ENCODE results near the gene PKMYT1.

The PKMYT1 gene

GRCh38 chr16:2980227-2981176 is at the start of gene PKMYT1:
PKMYT1 (minus strand) TSS chr16:2980446; CDS start chr16:2979657, 789 bp downstream.
- Histone ChIP-seq H3K36me3 (ENCODE audit: control insufficient read depth, insufficient read depth, low read length) (peaks cover 6% of the 10 kb centered on the region), H3K4me3 (replicated peaks; ENCODE audit: low read depth, low read length) (peak within 1 kb of the TSS; percentile 83), H3K27me3 (replicated peaks; ENCODE audit: control insufficient read depth, insufficient read depth, low read length) (peaks cover 1% of the 10 kb centered on the region)
- peak; percentile 94 for DNase-seq (ENCODE audit: extremely low read depth, insufficient read length)
- no peak for TF ChIP-seq CTCF (IDR thresholded peaks at IDR 0.05; ENCODE audit: insufficient read depth, low read length, poor library complexity, severe bottlenecking)

DNA sequence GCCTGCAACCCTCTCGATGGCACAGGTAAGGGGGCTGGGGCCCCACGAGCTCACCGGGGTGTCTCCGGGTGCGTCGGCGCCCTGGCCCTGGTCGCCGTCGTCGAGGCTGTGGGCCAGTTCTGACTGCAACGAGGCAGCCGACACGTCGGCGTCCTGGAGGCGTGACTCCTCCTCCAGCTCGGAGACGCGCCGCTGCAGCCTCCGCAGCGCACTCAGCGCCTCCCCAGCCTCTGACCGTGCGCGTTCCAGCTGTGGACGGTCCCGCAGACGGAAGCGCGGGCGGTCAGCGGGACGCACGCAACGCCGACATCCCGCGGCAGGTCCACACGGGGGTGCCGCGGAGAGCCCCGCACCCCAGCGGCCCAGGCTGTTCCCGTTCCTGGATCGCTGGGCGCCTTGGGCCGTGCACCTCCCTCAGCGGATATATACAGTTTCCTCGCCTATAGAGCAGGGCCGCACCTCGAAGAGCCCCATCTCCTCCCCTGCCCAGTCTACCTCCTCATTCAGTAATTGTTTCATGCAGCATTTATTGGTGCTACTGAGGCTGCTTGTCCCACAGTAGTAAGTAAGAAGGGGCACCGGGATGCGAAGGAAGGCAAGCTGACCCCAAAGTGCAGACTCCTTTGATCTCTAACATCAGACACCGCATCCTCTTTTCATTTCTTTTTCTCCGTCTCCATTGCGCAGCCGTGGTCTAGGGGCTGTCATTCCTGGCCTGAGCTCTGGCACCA is 49.4 kb upstream of the PKMYT1 start:
- no peak overlapping the region for H3K4me3 ChIP-seq (replicated peaks; ENCODE audit: low read depth, low read length)
- DNase-seq (ENCODE audit: extremely low read depth, insufficient read length), result peak; percentile 59
- peaks cover 15% of the 10 kb centered on the region for H3K36me3 ChIP-seq (ENCODE audit: control insufficient read depth, insufficient read depth, low read length)
- peaks cover 6% of the 10 kb centered on the region for H3K27me3 ChIP-seq (replicated peaks; ENCODE audit: control insufficient read depth, insufficient read depth, low read length)
- no peak for TF ChIP-seq CTCF (IDR thresholded peaks at IDR 0.05; ENCODE audit: insufficient read depth, low read length, poor library complexity, severe bottlenecking)

GRCh38 chr16:3028716-3029319 is 48.6 kb upstream of the PKMYT1 start:
- peaks cover 15% of the 10 kb centered on the region for H3K36me3 ChIP-seq (ENCODE audit: control insufficient read depth, insufficient read depth, low read length)
- no peak overlapping the region for H3K4me3 ChIP-seq (replicated peaks; ENCODE audit: low read depth, low read length)
- peaks cover 6% of the 10 kb centered on the region for H3K27me3 ChIP-seq (replicated peaks; ENCODE audit: control insufficient read depth, insufficient read depth, low read length)
- DNase-seq (ENCODE audit: extremely low read depth, insufficient read length), result no peak
- no peak for TF ChIP-seq CTCF (IDR thresholded peaks at IDR 0.05; ENCODE audit: insufficient read depth, low read length, poor library complexity, severe bottlenecking)

- H3K36me3 ChIP-seq (ENCODE audit: control insufficient read depth, insufficient read depth, low read length), result peaks cover 15% of the 10 kb centered on the region
- H3K27me3 ChIP-seq (replicated peaks; ENCODE audit: control insufficient read depth, insufficient read depth, low read length), result peaks cover 6% of the 10 kb centered on the region
- no peak overlapping the region for H3K4me3 ChIP-seq (replicated peaks; ENCODE audit: low read depth, low read length)
- peak; percentile 87 for TF ChIP-seq CTCF (IDR thresholded peaks at IDR 0.05; ENCODE audit: insufficient read depth, low read length, poor library complexity, severe bottlenecking)
- peak; percentile 87 for DNase-seq (ENCODE audit: extremely low read depth, insufficient read length)
Observed at GRCh38 chr16:3027983-3028715, 47.9 kb upstream of the PKMYT1 start.

GRCh38 chr16:3027489-3027795 is 47.2 kb upstream of the PKMYT1 start:
- no peak for DNase-seq (ENCODE audit: extremely low read depth, insufficient read length)
- H3K27me3 ChIP-seq (replicated peaks; ENCODE audit: control insufficient read depth, insufficient read depth, low read length), result peaks cover 5% of the 10 kb centered on the region
- TF ChIP-seq CTCF (IDR thresholded peaks at IDR 0.05; ENCODE audit: insufficient read depth, low read length, poor library complexity, severe bottlenecking), result no peak
- peaks cover 15% of the 10 kb centered on the region for H3K36me3 ChIP-seq (ENCODE audit: control insufficient read depth, insufficient read depth, low read length)
- no peak overlapping the region for H3K4me3 ChIP-seq (replicated peaks; ENCODE audit: low read depth, low read length)

All from GM06990 (cell line).